ENCODE results near the gene GRID2. TPM values are rescaled to one million over a fixed set of nuclear protein-coding genes. Genes with fewer than 3 reads are reported as not detected.

The GRID2 gene
- total RNA-seq, 6 donors from 2014 or later: 0.76 TPM; not detected in 5

DNA sequence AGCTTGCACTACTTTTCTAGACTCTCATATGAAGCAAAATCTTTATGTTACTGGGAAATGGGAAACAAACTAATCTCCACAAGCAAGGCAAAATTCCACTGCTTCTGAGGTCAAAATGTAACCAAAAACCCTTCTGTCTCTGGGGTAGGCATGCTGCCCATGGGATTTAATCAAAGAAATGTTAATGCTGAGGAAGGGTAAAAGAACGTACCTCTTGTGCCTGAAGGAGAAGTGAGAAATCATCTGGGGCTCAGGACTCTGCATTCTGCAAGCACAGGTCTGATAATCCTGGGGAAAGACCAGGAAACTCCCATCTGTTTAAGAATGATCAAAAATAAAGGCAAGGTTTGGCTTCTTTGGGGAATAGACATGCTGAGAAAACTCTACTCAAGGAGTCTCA, 184.7 kb downstream of the GRID2 start:
- no peaks in the 10 kb centered on the region for H3K27me3 ChIP-seq
- H3K4me1 ChIP-seq: no peaks in the 10 kb centered on the region
- no peak for ATAC-seq (ENCODE audit: low FRiP score in 2 of 2)
- H3K27ac ChIP-seq: no peak overlapping the region
- WGBS, 2 donors: 51 to 60% methylated on average over 1 of the region's 1 CpG
- H3K9me3 ChIP-seq: no peaks in the 10 kb centered on the region
- no peak for TF ChIP-seq EP300 (IDR thresholded peaks at IDR 0.05)
- TF ChIP-seq, protein P1, sequence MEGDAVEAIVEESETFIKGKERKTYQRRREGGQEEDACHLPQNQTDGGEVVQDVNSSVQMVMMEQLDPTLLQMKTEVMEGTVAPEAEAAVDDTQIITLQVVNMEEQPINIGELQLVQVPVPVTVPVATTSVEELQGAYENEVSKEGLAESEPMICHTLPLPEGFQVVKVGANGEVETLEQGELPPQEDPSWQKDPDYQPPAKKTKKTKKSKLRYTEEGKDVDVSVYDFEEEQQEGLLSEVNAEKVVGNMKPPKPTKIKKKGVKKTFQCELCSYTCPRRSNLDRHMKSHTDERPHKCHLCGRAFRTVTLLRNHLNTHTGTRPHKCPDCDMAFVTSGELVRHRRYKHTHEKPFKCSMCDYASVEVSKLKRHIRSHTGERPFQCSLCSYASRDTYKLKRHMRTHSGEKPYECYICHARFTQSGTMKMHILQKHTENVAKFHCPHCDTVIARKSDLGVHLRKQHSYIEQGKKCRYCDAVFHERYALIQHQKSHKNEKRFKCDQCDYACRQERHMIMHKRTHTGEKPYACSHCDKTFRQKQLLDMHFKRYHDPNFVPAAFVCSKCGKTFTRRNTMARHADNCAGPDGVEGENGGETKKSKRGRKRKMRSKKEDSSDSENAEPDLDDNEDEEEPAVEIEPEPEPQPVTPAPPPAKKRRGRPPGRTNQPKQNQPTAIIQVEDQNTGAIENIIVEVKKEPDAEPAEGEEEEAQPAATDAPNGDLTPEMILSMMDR (IDR thresholded peaks at IDR 0.05): no peak
- no peak for TF ChIP-seq POLR2A (IDR thresholded peaks at IDR 0.05)
- TF ChIP-seq POLR2AphosphoS5 (IDR thresholded peaks at IDR 0.05): no peak
- DNase-seq: no peak
- no peak overlapping the region for H3K4me3 ChIP-seq
- H3K36me3 ChIP-seq: no peaks in the 10 kb centered on the region

DNA sequence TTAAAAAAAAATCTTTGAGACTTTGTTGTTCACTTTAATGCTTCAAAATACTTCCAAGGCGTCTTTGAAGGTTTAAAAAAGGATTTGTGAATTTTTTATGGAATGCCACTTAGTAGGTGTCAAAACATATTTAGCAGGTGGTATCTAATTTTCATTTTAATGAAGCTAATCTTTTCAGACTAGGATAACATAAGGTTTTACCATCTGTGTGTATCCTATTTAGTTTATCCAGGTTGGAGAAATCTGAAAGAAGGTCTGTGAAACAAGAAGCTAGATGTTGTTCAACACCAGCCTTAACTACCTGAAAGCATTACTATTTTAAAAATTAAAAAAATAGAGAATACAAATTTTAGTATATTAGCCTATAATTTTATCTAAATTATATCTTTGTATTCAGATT, 193.4 kb downstream of the GRID2 start:
- H3K4me3 ChIP-seq: no peak overlapping the region
- TF ChIP-seq EP300 (IDR thresholded peaks at IDR 0.05) (no peak), POLR2A (IDR thresholded peaks at IDR 0.05) (no peak), POLR2AphosphoS5 (IDR thresholded peaks at IDR 0.05) (no peak)
- TF ChIP-seq, protein P1 (IDR thresholded peaks at IDR 0.05): no peak
- 48 to 74% methylated on average over 1 of the region's 1 CpG for WGBS, 2 donors
- H3K27ac ChIP-seq: no peak overlapping the region
- H3K9me3 ChIP-seq: no peaks in the 10 kb centered on the region
- no peak for DNase-seq
- no peak for ATAC-seq (ENCODE audit: low FRiP score in 2 of 2)
- H3K27me3 ChIP-seq: no peaks in the 10 kb centered on the region
- H3K4me1 ChIP-seq: no peaks in the 10 kb centered on the region
- H3K36me3 ChIP-seq: no peaks in the 10 kb centered on the region

DNA sequence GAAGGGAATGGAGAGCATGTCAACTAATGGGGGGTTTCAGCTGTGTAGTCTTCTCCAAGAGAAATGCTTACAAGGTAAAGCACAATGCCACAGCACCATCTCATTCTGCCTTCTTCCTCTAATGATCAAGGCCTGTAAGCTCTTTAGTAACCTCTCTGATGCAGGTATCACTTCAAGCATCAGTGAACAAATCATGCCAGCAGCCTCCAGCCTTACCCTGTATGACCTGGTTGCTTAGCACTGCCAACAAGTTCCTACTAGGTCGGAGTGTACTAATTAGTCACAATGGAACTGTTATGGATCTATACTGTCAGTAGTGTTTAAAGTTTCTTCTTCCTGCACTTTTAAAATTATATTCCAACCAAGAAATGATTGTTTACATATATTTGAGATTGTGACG, 197.7 kb downstream of the GRID2 start:
- no peak overlapping the region for H3K4me3 ChIP-seq
- 58 to 76% methylated on average over 2 of the region's 2 CpGs for WGBS, 2 donors
- DNase-seq: no peak
- TF ChIP-seq, protein P1 (IDR thresholded peaks at IDR 0.05): no peak
- TF ChIP-seq POLR2AphosphoS5 (IDR thresholded peaks at IDR 0.05) (no peak), POLR2A (IDR thresholded peaks at IDR 0.05) (no peak), EP300 (IDR thresholded peaks at IDR 0.05) (no peak)
- no peak overlapping the region for H3K27ac ChIP-seq
- no peaks in the 10 kb centered on the region for H3K36me3 ChIP-seq
- H3K27me3 ChIP-seq: no peaks in the 10 kb centered on the region
- no peaks in the 10 kb centered on the region for H3K4me1 ChIP-seq
- no peak for ATAC-seq (ENCODE audit: low FRiP score in 2 of 2)
- H3K9me3 ChIP-seq: no peaks in the 10 kb centered on the region

DNA sequence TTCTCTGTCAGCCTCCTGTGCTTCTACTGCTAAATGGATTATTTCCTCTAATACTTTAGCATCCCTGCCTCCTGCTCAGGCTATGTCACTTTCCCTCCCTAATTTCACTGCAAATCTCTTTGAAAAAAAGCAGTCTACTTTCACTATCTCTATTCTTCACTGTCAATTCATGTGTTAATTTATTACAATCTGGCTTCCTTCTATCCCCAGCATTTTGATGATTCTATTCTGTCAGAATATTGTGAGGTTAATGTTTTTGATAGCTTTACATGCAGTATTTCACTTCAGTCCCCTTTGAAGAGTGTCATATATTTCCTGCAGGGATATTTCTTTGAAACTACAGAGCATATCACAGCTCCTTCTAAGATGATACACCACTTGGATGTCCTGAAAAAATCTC, 203.2 kb downstream of the GRID2 start:
- TF ChIP-seq POLR2AphosphoS5 (IDR thresholded peaks at IDR 0.05) (no peak), POLR2A (IDR thresholded peaks at IDR 0.05) (no peak), EP300 (IDR thresholded peaks at IDR 0.05) (no peak)
- TF ChIP-seq, protein P1 (IDR thresholded peaks at IDR 0.05): no peak
- Histone ChIP-seq H3K27ac (no peak overlapping the region), H3K9me3 (no peaks in the 10 kb centered on the region)

DNA sequence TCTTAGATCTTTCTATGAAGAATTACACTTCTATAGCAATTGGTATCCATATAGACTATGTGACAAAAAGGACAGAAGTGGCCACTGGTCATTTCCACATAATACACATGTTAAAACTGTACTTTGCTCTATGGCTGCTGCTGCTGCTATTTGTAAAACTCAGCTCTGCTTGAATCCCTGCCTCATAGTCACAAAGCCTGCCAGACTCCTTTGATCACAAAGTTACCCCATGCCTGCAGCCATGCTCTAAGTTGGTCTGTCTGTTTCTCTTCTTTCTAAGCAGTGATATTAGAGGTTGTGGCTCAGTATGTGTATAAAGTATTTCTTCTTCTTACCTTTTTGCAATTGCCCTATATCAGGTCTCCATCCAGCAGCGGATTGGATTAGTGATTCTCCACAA, 210.9 kb downstream of the GRID2 start:
- DNase-seq (no peak), ATAC-seq (ENCODE audit: low FRiP score in 2 of 2) (no peak)
- H3K4me3 ChIP-seq: no peak overlapping the region
- no peaks in the 10 kb centered on the region for H3K4me1 ChIP-seq
- WGBS, 2 donors: 90 to 92% methylated on average over 1 of the region's 1 CpG
- H3K9me3 ChIP-seq: no peaks in the 10 kb centered on the region
- H3K27me3 ChIP-seq: no peaks in the 10 kb centered on the region
- no peak overlapping the region for H3K27ac ChIP-seq
- TF ChIP-seq POLR2AphosphoS5 (IDR thresholded peaks at IDR 0.05) (no peak), POLR2A (IDR thresholded peaks at IDR 0.05) (no peak), EP300 (IDR thresholded peaks at IDR 0.05) (no peak)
- TF ChIP-seq, protein P1 (IDR thresholded peaks at IDR 0.05): no peak
- H3K36me3 ChIP-seq: no peaks in the 10 kb centered on the region

More for the DNA sequence above, 203.2 kb downstream of the GRID2 start:
- Histone ChIP-seq H3K4me1 (no peaks in the 10 kb centered on the region), H3K4me3 (no peak overlapping the region), H3K36me3 (no peaks in the 10 kb centered on the region), H3K27me3 (no peaks in the 10 kb centered on the region)
- no peak for ATAC-seq (ENCODE audit: low FRiP score in 2 of 2)
- DNase-seq: no peak

Measured in upper lobe of left lung (tissue), 6 donors.